Upper lobe of right lung (tissue), 1 donor: Measurements from ENCODE around the gene INPP5A. TPM values are rescaled to one million over a fixed set of nuclear protein-coding genes. Genes with fewer than 3 reads are reported as not detected.

Experiments
- ATAC-seq: fragments of 200-7000 bp; cut with Tn5 transposase; one replicate; pipeline ENCODE4 v1.9.1; 2020; ENCODE audit warnings: mild to moderate bottlenecking, moderate library complexity
- DNase-seq: peaks from one replicate; pipeline ENCODE4 v3.0.0-alpha.2; 2020
- H3K27ac ChIP-seq: fragments of 200-600 bp; one replicate; pipeline ENCODE4 v1.8.0; 2022
- H3K27me3 ChIP-seq: fragments of 200-600 bp; one replicate; pipeline ENCODE4 v1.8.0; 2022; ENCODE audit warnings: mild to moderate bottlenecking
- H3K36me3 ChIP-seq: fragments of 200-600 bp; one replicate; pipeline ENCODE4 v1.8.0; 2022
- H3K4me1 ChIP-seq: fragments of 200-600 bp; one replicate; pipeline ENCODE4 v1.8.0; 2022
- H3K4me3 ChIP-seq: fragments of 200-600 bp; one replicate; pipeline ENCODE4 v1.8.0; 2022; ENCODE audit warnings: mild to moderate bottlenecking
- H3K9me3 ChIP-seq: fragments of 200-600 bp; one replicate; pipeline ENCODE4 v1.8.0; 2022
- intact Hi-C: fragments of 100-400 bp; cut with DNase I; formaldehyde crosslinking; loops from one replicate; pipeline ENCODE4 v1.11.0; 2022
- total RNA-seq: library from RNA; stranded (reverse); fragmentation: NEBNext Ultra II Directional; extraction: Animal tissue kit (Norgen Biotek cat#: 25700); gene quantifications from one replicate; pipeline ENCODE4 v1.2.1, GENCODE V29; 2021
- TF ChIP-seq, protein P1 (sequence below): fragments of 200-600 bp; IDR thresholded peaks from one replicate; pipeline ENCODE4 v1.8.0; 2022; ENCODE audit warnings: antibody characterized with exemption
- donor health status: DM: no; HTN: yes; CAD: no; lungs with severe emphysema.

The INPP5A gene
- total RNA-seq, 1 donor from 2014 or later, result 38.3 TPM

DNA sequence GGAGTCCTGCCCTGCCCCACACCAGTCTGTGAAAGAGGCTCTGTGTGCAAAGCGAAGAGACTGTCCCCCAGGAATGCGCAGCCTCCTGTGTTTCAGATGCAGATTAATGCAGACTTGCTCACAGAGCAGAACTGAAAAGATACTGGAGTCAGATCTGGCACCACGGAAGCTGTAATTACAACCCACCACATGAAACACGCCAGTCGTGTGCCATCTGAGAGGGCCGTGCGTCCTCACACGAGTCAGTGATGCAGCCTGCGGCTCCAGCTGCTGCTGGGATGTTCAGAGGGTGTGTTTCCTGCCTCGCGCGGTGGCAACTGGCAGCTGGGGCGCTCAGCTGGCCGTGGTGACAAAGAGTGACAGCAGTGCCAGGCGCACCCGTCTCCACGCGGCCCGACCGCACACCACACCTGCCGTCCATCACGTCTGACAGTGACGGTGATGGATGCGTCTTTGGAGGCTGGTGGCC, 198.4 kb downstream of the INPP5A start:
- intact Hi-C loops, result no loop called here
- Histone ChIP-seq H3K27me3 (no peaks in the 10 kb centered on the region), H3K27ac (no peak overlapping the region), H3K4me3 (no peak overlapping the region), H3K9me3 (no peaks in the 10 kb centered on the region), H3K4me1 (no peaks in the 10 kb centered on the region), H3K36me3 (peaks cover 7% of the 10 kb centered on the region)
- TF ChIP-seq, protein P1, sequence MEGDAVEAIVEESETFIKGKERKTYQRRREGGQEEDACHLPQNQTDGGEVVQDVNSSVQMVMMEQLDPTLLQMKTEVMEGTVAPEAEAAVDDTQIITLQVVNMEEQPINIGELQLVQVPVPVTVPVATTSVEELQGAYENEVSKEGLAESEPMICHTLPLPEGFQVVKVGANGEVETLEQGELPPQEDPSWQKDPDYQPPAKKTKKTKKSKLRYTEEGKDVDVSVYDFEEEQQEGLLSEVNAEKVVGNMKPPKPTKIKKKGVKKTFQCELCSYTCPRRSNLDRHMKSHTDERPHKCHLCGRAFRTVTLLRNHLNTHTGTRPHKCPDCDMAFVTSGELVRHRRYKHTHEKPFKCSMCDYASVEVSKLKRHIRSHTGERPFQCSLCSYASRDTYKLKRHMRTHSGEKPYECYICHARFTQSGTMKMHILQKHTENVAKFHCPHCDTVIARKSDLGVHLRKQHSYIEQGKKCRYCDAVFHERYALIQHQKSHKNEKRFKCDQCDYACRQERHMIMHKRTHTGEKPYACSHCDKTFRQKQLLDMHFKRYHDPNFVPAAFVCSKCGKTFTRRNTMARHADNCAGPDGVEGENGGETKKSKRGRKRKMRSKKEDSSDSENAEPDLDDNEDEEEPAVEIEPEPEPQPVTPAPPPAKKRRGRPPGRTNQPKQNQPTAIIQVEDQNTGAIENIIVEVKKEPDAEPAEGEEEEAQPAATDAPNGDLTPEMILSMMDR, result no peak
- ATAC-seq (no peak), DNase-seq (no peak)

DNA sequence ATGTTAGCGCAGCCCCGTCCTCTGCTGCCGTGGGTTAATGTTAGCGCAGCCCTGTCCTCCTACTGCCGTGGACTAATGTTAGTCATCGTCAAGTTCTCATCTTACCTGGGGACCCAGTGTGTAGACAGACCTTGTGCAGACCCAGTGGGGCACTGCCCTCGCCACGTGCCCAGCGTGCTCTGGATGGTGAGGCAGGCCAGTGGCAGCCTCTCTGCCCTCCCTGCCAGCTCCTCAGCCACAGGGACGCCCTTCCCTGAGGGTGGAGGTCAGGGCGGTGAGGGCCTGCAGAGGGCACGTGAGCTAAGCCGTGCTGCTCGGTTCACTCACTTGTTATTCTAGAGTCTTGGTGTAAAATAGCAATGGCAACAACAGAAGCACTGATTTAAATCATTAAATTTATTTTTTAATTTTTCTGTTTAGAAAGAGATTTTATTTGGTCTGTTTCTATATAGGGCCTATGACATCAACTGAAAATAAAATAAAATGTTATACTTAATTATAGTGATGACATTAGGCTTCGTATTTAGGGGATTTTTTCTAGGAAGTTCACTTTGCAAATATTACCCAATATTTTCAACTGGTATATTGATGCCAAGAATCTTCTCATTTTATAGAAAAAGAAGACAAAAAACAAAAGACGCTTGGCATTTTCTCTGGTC, 199.9 kb downstream of the INPP5A start:
- H3K36me3 ChIP-seq, result peaks cover 7% of the 10 kb centered on the region
- TF ChIP-seq, protein P1, result no peak
- intact Hi-C loops, result no loop called here
- no peaks in the 10 kb centered on the region for H3K27me3 ChIP-seq
- H3K27ac ChIP-seq, result no peak overlapping the region
- DNase-seq (no peak), ATAC-seq (no peak)
- no peak overlapping the region for H3K4me3 ChIP-seq
- H3K9me3 ChIP-seq, result no peaks in the 10 kb centered on the region
- no peaks in the 10 kb centered on the region for H3K4me1 ChIP-seq

DNA sequence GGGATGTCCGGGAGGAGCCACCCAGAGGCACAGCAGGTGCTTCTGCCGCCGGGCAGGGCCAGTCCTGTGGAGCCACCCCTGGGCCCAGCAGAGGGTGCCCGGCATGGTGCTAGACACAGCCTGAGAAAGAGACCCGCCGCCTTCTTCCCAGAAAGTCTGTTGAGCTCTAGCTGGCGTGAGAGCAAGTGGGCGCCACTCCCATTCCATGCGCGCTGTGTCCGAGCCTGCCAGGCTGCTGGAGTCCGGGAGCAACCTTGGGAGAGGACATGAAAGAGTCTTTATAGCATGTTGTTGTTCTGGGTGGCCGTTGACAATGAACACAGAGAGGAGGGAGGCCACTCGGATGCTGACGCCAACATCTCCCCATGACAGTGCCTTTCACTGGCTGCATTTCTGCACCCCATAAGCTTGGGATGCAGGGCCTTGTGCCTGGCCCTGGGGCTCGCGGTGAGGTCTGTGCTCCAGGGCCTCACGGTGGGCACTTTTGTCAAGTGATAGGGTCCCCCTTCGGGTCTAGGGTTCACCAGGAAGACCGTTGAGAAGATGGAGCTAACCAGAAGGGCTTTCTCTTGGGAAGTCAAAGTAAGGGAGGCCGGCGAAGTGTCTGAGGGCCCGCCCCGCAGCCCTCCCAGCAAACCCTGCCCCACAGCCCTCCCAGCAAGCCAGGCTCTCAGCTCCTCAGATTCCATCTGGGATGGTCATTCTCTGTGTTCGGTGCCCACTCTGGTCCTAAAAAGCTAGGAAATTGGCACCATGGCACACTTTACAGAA, 201.1 kb downstream of the INPP5A start:
- intact Hi-C loops, result no loop called here
- no peaks in the 10 kb centered on the region for H3K27me3 ChIP-seq
- no peaks in the 10 kb centered on the region for H3K9me3 ChIP-seq
- ATAC-seq (no peak), DNase-seq (no peak)
- TF ChIP-seq, protein P1, result no peak
- H3K4me3 ChIP-seq, result no peak overlapping the region
- no peaks in the 10 kb centered on the region for H3K4me1 ChIP-seq
- H3K27ac ChIP-seq, result no peak overlapping the region
- peaks cover 5% of the 10 kb centered on the region for H3K36me3 ChIP-seq

DNA sequence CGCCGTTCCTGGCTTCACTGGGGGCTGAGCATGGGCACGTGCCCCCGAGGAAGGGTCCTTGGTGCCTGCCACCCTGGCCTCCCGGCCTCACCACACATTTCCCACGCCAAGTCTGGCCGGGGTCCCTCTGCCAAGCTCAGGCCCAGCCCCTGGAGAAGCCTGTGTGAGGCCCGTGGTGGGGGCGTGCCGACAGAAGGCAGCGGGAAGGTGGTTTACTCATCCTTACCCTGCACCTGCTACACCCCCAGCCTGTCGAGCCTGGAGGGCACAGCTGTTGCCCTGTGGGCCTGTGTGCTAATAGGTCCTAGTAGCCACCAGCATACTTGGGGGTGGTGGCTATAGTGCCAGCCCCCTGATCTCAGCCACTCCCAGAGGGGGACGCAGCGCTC, 201.6 kb downstream of the INPP5A start:
- TF ChIP-seq, protein P1, result no peak
- no peaks in the 10 kb centered on the region for H3K9me3 ChIP-seq
- H3K4me1 ChIP-seq, result no peaks in the 10 kb centered on the region
- no peak for ATAC-seq
- no peak overlapping the region for H3K4me3 ChIP-seq
- no peaks in the 10 kb centered on the region for H3K27me3 ChIP-seq
- no peaks in the 10 kb centered on the region for H3K36me3 ChIP-seq
- intact Hi-C loops, result no loop called here
- H3K27ac ChIP-seq, result no peak overlapping the region
- DNase-seq, result no peak

DNA sequence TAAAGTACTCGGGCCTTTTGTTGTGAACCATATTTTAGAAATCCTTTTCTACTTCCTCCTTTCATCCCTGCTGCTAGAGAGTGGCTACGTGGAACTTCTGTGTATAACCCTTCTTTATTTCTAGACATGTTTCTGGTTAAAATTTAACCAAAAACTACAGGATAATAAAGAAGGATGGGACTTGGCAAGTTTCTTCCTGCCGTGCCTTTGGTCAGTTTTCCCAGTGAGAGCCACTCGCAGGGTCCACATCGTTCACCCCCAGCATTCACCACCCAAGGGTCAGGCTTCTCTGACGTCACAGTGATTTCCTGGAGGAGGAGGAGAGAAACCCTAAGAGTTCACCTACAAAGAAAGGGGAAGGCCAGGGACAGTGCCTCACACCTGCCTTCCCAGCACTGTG, 203.0 kb downstream of the INPP5A start:
- intact Hi-C loops, result no loop called here
- no peaks in the 10 kb centered on the region for H3K27me3 ChIP-seq

More for the DNA sequence above, 203.0 kb downstream of the INPP5A start:
- no peak overlapping the region for H3K4me3 ChIP-seq
- TF ChIP-seq, protein P1, result no peak
- H3K36me3 ChIP-seq, result no peaks in the 10 kb centered on the region
- H3K27ac ChIP-seq, result no peak overlapping the region
- H3K9me3 ChIP-seq, result no peaks in the 10 kb centered on the region
- no peak for ATAC-seq
- DNase-seq, result no peak
- H3K4me1 ChIP-seq, result no peaks in the 10 kb centered on the region
